Adipocyte (in vitro differentiated cells): Measurements from ENCODE around the gene RAMACL.

Experiments used
- DNase-seq: peaks from one replicate; pipeline ENCODE4 v3.0.0-alpha.2; 2015; ENCODE audit warnings: low read depth
- H3K27me3 ChIP-seq: replicated peaks from 2 replicates; pipeline ENCODE4 v1.7.0; 2013; ENCODE audit warnings: mild to moderate bottlenecking, low read length, moderate library complexity; ENCODE audit not compliant: control insufficient read depth, insufficient read depth
- H3K36me3 ChIP-seq: 2 replicates; pipeline ENCODE4 v1.7.0; 2013; ENCODE audit warnings: low read length, mild to moderate bottlenecking, moderate library complexity; ENCODE audit not compliant: control insufficient read depth, insufficient read depth, severe bottlenecking
- H3K4me1 ChIP-seq: 2 replicates; pipeline ENCODE4 v1.7.0; 2013; ENCODE audit warnings: mild to moderate bottlenecking, low read length, moderate library complexity; ENCODE audit not compliant: control insufficient read depth, insufficient read depth
- H3K4me3 ChIP-seq: 2 replicates; pipeline ENCODE4 v1.7.0; 2013; ENCODE audit warnings: mild to moderate bottlenecking, low read length, moderate library complexity
- H3K9ac ChIP-seq: 2 replicates; pipeline ENCODE4 v1.7.0; 2013; ENCODE audit warnings: mild to moderate bottlenecking, low read length, moderate library complexity
- H3K9me3 ChIP-seq: 2 replicates; pipeline ENCODE4 v1.7.0; 2013; ENCODE audit warnings: mild to moderate bottlenecking, low read length, moderate library complexity; ENCODE audit not compliant: control insufficient read depth

RAMACL gene

DNA sequence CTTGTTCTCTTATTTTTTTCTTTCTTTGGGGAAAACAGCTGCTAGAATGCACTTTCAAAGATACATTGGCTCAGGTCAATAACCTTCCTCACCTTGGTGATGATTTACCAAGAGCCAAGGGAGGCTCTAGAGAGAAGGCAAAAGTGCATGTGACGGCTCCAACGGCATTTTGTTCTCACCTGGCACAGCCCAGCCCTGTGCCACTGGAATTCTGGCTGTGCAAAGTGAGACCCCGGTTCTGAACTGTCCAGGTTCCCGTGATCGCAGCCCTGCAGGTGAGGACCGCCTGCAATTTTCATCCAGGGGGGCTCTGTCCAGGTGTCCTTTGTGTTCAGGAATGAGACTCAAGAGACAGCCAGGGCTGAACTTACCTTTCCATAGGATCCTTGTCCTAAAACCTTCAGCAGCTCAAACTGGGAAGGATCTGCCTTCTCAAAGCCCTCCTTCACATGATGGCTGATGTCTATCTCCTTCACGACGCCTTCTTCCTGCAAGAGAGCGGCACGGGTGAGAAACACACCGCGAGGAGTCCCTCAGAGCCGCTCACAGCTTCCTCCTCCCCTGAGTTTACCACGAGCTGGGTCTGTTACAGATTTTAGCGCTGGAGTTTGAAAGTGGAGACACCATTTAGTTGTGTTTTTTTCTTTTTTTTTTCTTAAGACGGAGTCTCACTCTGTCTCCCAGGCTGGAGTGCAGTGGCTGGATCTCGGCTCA, 48.0 kb downstream of the RAMACL start:
- H3K9me3 ChIP-seq = no peaks in the 10 kb centered on the region
- DNase-seq = no peak
- no peaks in the 10 kb centered on the region for H3K4me1 ChIP-seq
- H3K36me3 ChIP-seq = peaks cover 45% of the 10 kb centered on the region
- H3K4me3 ChIP-seq = no peak overlapping the region
- no peak overlapping the region for H3K9ac ChIP-seq
- no peaks in the 10 kb centered on the region for H3K27me3 ChIP-seq

GRCh38 chr6:166534658-166535406, 51.6 kb downstream of the RAMACL start:
- Histone ChIP-seq H3K36me3 (peaks cover 74% of the 10 kb centered on the region), H3K4me1 (no peaks in the 10 kb centered on the region), H3K9me3 (no peaks in the 10 kb centered on the region), H3K4me3 (no peak overlapping the region), H3K27me3 (no peaks in the 10 kb centered on the region), H3K9ac (no peak overlapping the region)
- DNase-seq = no peak

GRCh38 chr6:166533205-166533824, 53.2 kb downstream of the RAMACL start:
- Histone ChIP-seq H3K9me3 (no peaks in the 10 kb centered on the region), H3K27me3 (no peaks in the 10 kb centered on the region), H3K9ac (no peak overlapping the region), H3K4me3 (no peak overlapping the region), H3K36me3 (peaks cover 81% of the 10 kb centered on the region), H3K4me1 (no peaks in the 10 kb centered on the region)
- DNase-seq = no peak
